NCI-H446 treated with DMSO at 0.1 percent for 48 hours (cell line): Measurements from ENCODE around the gene PELI3.

Source experiments
- DNase-seq: peaks from one replicate; lab custom pipeline; 2025; lab: John Stamatoyannopoulos, UW

Gene PELI3

GRCh38 chr11:66475349-66476172 lies 8.9 kb downstream of the PELI3 start:
- no peak for DNase-seq

- DNase-seq: no peak
Observed at GRCh38 chr11:66476173-66476840, 9.6 kb downstream of the PELI3 start.

- no peak for DNase-seq
Observed at GRCh38 chr11:66476841-66477251, 10.1 kb downstream of the PELI3 start.

GRCh38 chr11:66477263-66478201 lies 10.8 kb downstream of the PELI3 start:
- no peak for DNase-seq

GRCh38 chr11:66478729-66479393 lies 12.2 kb downstream of the PELI3 start:
- DNase-seq: no peak

DNA sequence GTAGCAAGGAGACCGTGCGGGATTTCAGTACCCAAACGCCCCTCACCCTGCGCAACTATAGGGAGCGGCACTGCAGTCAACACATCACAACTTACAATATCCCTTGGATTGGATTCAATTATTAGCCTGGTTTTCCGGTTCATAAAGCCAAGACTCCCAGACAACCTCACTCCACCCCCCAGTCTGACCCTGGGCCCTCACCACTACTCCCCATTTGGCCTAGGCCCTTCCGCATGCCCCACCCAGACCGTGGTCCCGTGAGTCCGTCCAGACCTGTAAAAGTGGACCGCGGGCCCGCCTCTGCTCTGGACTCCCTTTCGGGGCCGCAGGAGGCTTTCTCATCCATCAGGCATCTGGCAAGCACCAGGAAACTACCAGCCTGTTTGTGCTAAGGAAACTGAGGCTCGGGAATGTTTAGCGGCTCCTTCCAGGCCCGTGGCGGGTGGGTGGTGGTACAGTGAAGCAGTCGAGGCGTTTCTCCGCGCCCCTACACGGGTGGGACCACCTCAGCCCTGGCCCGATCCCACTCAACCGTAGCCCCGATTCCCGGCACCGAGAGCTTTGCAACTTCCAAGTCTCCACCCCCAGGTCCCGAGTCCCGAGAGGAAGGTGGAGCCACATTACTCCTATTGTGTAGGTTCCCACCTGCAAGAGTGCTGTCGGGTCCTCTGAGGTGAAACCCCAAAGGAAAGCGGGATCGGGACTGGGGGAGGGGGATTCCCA lies 12.8 kb downstream of the PELI3 start:
- DNase-seq: peak; percentile 7

DNA sequence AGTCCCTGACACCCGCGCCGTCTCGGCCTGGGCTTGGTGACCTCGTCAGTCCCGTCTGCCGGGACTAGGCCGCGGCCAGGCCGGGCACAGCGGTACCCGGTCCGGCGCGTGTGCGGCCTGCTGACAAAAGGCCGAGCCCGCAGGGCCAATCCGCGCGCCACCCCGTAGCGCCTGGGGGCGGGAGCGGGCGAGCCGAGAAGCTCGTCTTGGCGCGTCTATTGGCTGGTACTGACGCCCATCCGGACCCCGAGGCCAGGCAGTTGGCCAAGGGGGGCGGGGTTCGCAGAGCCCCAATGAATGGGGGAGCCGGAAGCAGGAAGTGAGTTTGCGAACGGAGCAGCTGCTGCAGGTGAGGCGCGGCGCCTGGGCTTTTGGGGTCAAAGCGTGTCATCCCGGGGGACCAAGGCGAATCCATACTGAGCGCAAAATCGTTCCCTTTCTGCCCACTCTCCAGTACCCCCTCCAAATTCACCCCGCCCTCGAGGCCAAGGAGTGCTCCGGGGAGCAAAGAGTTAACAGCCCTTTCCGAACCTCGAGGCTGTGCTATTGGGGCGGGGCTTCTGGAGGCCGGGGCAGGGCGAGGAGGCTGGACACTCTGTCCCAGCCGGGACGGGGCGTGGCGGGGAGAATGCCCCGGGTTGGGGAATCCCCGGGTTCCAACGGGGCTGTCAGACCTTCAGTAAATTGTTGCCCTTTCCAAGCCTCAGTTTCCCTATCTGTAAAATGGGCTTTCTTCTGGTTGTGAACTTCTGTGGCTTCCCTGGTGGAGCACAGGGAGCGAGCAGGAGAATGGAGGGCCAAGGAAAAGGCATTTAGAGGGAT lies 13.6 kb downstream of the PELI3 start, which contains the start of gene DPP3:
TSS of gene DPP3 (plus strand) at position 318 of the 822 bp plus-strand sequence. CDS start 1,767 bp downstream, outside the sequence.
- DNase-seq: peak; percentile 93

DNA sequence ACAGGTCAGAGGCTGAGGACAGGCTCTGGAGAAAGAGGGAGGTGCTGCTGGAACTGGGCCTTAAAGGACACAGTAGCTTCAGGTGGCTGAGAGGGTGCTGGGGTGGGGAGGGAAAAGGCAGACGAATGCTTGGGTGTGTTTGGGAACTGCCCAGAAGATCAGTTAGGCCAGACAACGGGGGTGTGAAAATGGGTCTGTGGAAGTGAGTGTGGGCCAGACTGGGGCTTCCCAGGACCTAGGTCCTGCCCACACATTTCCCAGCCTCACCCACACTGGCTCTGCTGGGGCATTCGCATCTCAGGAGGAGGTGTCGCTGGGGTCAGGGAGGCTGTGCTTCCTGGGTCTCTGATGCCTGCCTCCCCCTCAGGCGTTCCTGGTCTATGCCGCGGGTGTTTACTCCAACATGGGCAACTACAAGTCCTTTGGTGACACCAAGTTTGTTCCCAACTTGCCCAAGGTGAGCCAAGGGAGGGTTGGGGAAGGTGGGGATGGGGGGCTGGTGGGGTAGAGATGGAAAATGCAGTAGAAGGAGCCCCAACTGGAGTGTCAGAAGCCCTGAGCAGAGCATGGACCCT lies 18.2 kb downstream of the PELI3 start:
- DNase-seq: no peak

DNA sequence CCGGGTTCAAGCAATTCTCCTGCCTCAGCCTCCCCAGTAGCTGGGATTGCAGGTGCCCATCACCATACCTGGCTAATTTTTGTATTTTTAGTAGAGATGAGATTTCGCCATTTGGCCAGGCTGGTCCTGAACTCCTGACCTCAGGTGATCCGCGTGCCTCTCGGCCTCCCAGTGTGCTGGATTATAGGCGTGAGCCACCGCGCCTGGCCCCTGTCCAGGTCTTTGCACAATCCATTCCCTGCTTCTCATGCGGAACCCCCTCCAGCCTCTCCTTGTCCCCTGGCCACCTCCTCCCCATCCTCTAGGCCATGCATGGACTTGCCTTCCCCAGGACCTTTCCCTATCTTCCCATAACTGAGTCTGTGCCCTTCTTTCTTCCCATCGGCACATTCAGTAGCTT lies 22.3 kb downstream of the PELI3 start:
- DNase-seq: no peak

DNA sequence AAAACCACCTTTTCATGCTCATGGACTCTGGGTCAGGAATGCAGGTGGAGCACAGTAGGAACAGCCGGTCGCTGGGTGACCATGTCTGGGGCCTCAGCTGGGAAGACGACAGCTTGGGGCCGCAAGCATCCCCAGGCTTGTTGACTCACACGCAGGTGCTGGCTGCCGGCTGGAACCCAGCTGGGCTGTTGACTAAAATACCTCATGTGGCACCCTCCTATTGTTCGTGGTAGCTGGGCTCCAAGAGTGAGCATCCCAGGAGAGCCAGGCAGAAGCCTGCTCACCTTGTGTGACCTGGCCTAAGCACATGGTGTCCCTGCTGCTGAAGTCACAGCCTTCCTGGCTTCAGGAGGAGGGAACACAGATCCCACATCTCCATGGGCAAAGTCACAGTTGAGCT lies 22.9 kb downstream of the PELI3 start:
- no peak for DNase-seq

GRCh38 chr11:66491315-66491935 lies 24.7 kb downstream of the PELI3 start:
- DNase-seq: no peak

GRCh38 chr11:66492161-66492865 lies 25.6 kb downstream of the PELI3 start:
- no peak for DNase-seq

GRCh38 chr11:66493130-66493529 lies 26.4 kb downstream of the PELI3 start:
- DNase-seq: no peak

DNA sequence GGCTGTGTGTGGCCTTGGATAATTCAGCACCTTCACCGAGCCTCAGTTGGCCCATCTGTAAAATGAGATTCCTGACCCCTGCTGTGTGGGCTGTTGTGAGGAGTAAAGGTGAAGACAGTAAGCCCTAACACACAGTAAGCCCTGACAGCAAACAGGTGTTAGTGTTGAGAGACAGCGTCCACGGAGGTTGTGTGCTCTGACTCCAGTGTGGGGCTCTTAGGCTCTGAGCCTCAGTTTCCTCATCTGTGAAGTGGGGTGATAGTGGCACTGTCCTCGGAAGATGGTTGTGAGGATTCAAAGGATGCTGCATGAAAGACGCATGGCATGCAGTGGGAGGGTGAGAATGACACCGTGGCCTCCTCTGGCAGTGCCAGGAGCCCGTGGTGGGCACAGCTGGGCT lies 27.8 kb downstream of the PELI3 start:
- DNase-seq: no peak

GRCh38 chr11:66494935-66495334 lies 28.2 kb downstream of the PELI3 start:
- no peak for DNase-seq

GRCh38 chr11:66495401-66495854 lies 28.7 kb downstream of the PELI3 start:
- no peak for DNase-seq

DNA sequence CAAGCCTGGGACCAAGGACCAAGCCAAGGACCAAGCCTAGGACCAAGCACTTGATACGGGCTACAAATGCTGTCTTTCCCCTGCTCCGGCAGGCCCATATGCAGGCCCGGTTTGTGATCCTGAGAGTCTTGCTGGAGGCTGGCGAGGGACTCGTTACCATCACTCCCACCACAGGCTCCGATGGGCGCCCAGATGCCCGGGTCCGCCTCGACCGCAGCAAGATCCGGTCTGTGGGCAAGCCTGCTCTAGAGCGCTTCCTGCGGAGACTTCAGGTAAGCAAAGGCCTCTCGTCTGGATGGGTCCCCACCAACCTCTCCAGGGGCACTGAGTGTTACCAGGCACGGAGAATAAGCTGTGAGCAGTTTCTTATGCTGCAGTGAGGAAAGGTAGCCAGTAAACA lies 30.5 kb downstream of the PELI3 start:
- DNase-seq: no peak

DNA sequence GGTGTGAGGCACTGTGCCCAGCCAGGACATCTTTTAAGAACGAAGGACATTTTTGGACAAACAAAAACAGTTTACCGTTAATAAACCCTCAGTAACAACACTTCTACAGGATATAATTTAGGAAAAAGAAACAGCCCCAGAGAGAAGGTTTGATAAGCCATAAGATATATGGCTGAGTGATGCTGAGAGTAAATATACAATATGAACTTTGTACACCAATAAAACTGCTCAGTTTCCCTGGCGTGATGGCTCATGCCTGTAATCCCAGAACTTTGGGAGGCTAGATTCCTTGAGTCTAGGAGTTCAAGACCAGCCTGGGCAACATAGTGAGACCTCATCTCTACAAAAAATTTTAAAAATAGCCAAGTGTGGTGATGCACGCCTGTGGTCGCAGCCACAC lies 31.8 kb downstream of the PELI3 start:
- DNase-seq: no peak
